HCT116 (cell line): ENCODE results near the gene FCMR. TPM values are rescaled to one million over a fixed set of nuclear protein-coding genes. Genes with fewer than 3 reads are reported as not detected.

ENCODE experiments used
- ATAC-seq: fragments of 200-7000 bp; cut with Tn5 transposase; 2 replicates; pipeline ENCODE4 v1.9.1; 2020; ENCODE audit warnings: mild to moderate bottlenecking, moderate library complexity
- BruUV-seq: library from RNA; stranded (reverse); fragments of 400-500 nt; replicated peaks from 2 replicates; lab custom pipeline; 2021; lab: Mats Ljungman, UMichigan
- CTCF ChIA-PET: fragments of 300-600 bp; sonication (Branson Sonifier 250); formaldehyde crosslinking; loops from one replicate; lab custom pipeline; 2021; ENCODE audit warnings: antibody characterized with exemption; lab: Charles Lee
- POLR2A ChIA-PET: fragments of 300-600, 350-600 bp; sonication (Branson Sonifier 250); formaldehyde crosslinking; loops from one replicate; lab custom pipeline; 2021; ENCODE audit warnings: antibody characterized with exemption; lab: Charles Lee
- RAD21 ChIA-PET, 2 experiments: fragments of 300-600 bp; sonication (Branson Sonifier 250); formaldehyde crosslinking; loops; one replicate each; lab custom pipeline; 2023; ENCODE audit warnings: low total read pairs in 2 of 2; ENCODE audit not compliant: uncharacterized antibody in 2 of 2, unreplicated experiment in 2 of 2, low non-redundant PET in 1 of 2; lab: Charles Lee
- DNase-seq: peaks from one replicate; pipeline ENCODE4 v3.0.0-alpha.2; 2010; ENCODE audit warnings: low read depth, low spot score
- H2AFZ ChIP-seq: fragments of 200-600 bp; shearing (Covaris generic), sonication (generic); 2 replicates; pipeline ENCODE4 v1.6.1; 2017; ENCODE audit warnings: low read depth, mixed run types, mixed read lengths, antibody characterized with exemption, low read length; ENCODE audit not compliant: poor library complexity, severe bottlenecking
- H3K27ac ChIP-seq: 2 replicates; pipeline ENCODE4 v1.5.1; 2012; ENCODE audit warnings: low read depth, low read length
- H3K27me3 ChIP-seq: fragments of 200-600 bp; sonication (generic); 2 replicates; pipeline ENCODE4 v1.6.1; 2016; ENCODE audit warnings: mixed run types, low read length, mixed read lengths; ENCODE audit not compliant: insufficient read depth
- H3K36me3 ChIP-seq, 2 experiments: fragments of 200-500 bp in 1 of 2; fragments of 200-600 bp in 1 of 2; sonication (Bioruptor generic) in 1 of 2; sonication (generic) in 1 of 2; 2 replicates each; pipeline versions ENCODE4 v1.5.1 to v1.6.1; 2014 to 2016; ENCODE audit warnings: low read length in 2 of 2, inconsistent platforms in 1 of 2, mixed read lengths in 1 of 2, mixed run types in 1 of 2; ENCODE audit not compliant: insufficient read depth in 2 of 2, control insufficient read depth in 1 of 2
- H3K4me1 ChIP-seq, 2 experiments: fragments of 200-600 bp in 1 of 2; sonication (generic) in 1 of 2; 2 replicates each; pipeline versions ENCODE4 v1.5.1 to v1.6.1; 2012 to 2017; ENCODE audit warnings: low read length in 2 of 2, inconsistent platforms in 1 of 2, mild to moderate bottlenecking in 1 of 2, mixed read lengths in 1 of 2, mixed run types in 1 of 2, moderate library complexity in 1 of 2; ENCODE audit not compliant: insufficient read depth in 2 of 2, control insufficient read depth in 1 of 2
- H3K4me2 ChIP-seq: fragments of 200-600 bp; sonication (generic); 2 replicates; pipeline ENCODE4 v1.6.1; 2017; ENCODE audit warnings: mixed run types, low read length, mixed read lengths
- H3K4me3 ChIP-seq, 2 experiments: fragments of 200-600 bp in 1 of 2; sonication (generic) in 1 of 2; replicated peaks in 1 of 2; 2 replicates each; pipeline ENCODE4 v1.5.1; 2011 to 2016; ENCODE audit warnings: low read length in 2 of 2, control low read depth in 1 of 2, low read depth in 1 of 2, mild to moderate bottlenecking in 1 of 2, mixed read lengths in 1 of 2, mixed run types in 1 of 2
- H3K79me2 ChIP-seq: fragments of 200-600 bp; sonication (generic); 2 replicates; pipeline ENCODE4 v1.6.1; 2017; ENCODE audit warnings: mild to moderate bottlenecking, mixed run types, low read length, moderate library complexity, mixed read lengths; ENCODE audit not compliant: insufficient read depth
- H3K9ac ChIP-seq: fragments of 200-600 bp; sonication (generic); 2 replicates; pipeline ENCODE4 v1.6.1; 2016; ENCODE audit warnings: low read length, mixed read lengths
- H3K9me2 ChIP-seq: fragments of 200-600 bp; sonication (generic), shearing (Covaris generic); 2 replicates; pipeline ENCODE4 v1.6.1; 2017; ENCODE audit warnings: mixed run types, mild to moderate bottlenecking, moderate library complexity; ENCODE audit not compliant: insufficient read depth
- H3K9me3 ChIP-seq, 2 experiments: fragments of 200-500 bp in 1 of 2; fragments of 200-600 bp in 1 of 2; sonication (Bioruptor generic) in 1 of 2; sonication (generic) in 1 of 2; 2 replicates each; pipeline ENCODE4 v1.6.1; 2014 to 2017; ENCODE audit warnings: low read length in 2 of 2, mixed read lengths in 2 of 2, inconsistent platforms in 1 of 2, low read depth in 1 of 2, mild to moderate bottlenecking in 1 of 2, mixed run types in 1 of 2, moderate library complexity in 1 of 2; ENCODE audit not compliant: control insufficient read depth in 1 of 2, insufficient read depth in 1 of 2
- H4K20me1 ChIP-seq: fragments of 200-600 bp; sonication (generic), shearing (Covaris generic); 2 replicates; pipeline ENCODE4 v1.6.1; 2017; ENCODE audit warnings: mixed run types, mild to moderate bottlenecking, moderate library complexity; ENCODE audit not compliant: insufficient read depth
- CEBPB ChIP-seq: IDR thresholded peaks from 2 replicates; pipeline ENCODE4 v1.6.1; 2012; ENCODE audit warnings: low read depth
- EGR1 ChIP-seq: IDR thresholded peaks from 2 replicates; pipeline ENCODE4 v1.6.1; 2012; ENCODE audit warnings: low read depth
- ELF1 ChIP-seq: IDR thresholded peaks from 2 replicates; pipeline ENCODE4 v1.6.1; 2012; ENCODE audit warnings: low read depth, borderline replicate concordance
- EZH2 ChIP-seq: fragments of 200-600 bp; sonication (generic); IDR thresholded peaks from 2 replicates; pipeline ENCODE4 v1.6.1; 2017; ENCODE audit warnings: antibody characterized with exemption, mixed run types
- FOSL1 ChIP-seq: IDR thresholded peaks from 2 replicates; pipeline ENCODE4 v1.6.1; 2012; ENCODE audit warnings: low read depth
- POLR2A ChIP-seq: IDR thresholded peaks from 2 replicates; pipeline ENCODE4 v1.7.0; 2011; ENCODE audit warnings: borderline replicate concordance; ENCODE audit not compliant: insufficient read depth, insufficient read length; ENCODE audit errors: extremely low read depth
- POLR2AphosphoS5 ChIP-seq: IDR thresholded peaks from 2 replicates; pipeline ENCODE4 v1.6.1; 2011; ENCODE audit warnings: mild to moderate bottlenecking, low read depth, low read length, moderate library complexity
- RAD21 ChIP-seq: IDR thresholded peaks from 2 replicates; pipeline ENCODE4 v1.6.1; 2012; ENCODE audit warnings: low read depth, mild to moderate bottlenecking
- SIN3A ChIP-seq: IDR thresholded peaks from 2 replicates; pipeline ENCODE4 v1.6.1; 2012; ENCODE audit warnings: low read depth
- SP1 ChIP-seq: IDR thresholded peaks from 2 replicates; pipeline ENCODE4 v1.6.1; 2012; ENCODE audit warnings: low read depth
- TCF7L2 ChIP-seq: IDR thresholded peaks from 2 replicates; pipeline ENCODE4 v1.7.0; 2011; ENCODE audit warnings: borderline replicate concordance, inconsistent platforms; ENCODE audit not compliant: insufficient read depth, insufficient read length; ENCODE audit errors: extremely low read depth
- ZFX ChIP-seq: fragments of 450-650 bp; IDR thresholded peaks from 2 replicates; pipeline ENCODE4 v1.6.1; 2017
- ZNF274 ChIP-seq: fragments of 200-500 bp; sonication (Bioruptor generic); IDR thresholded peaks from 2 replicates; pipeline ENCODE4 v1.6.1; 2014; ENCODE audit warnings: mild to moderate bottlenecking, low read depth, low read length, inconsistent platforms
- intact Hi-C: fragments of 100-400 bp; cut with micrococcal nuclease; formaldehyde crosslinking; loops from 2 replicates; pipeline ENCODE4 v1.10.0; 2022
- total RNA-seq: library from RNA; stranded (reverse); gene quantifications from one replicate; pipeline ENCODE4 v1.2.1, GENCODE V29; 2021; ENCODE audit not compliant: unreplicated experiment
- TF ChIP-seq, protein P1 (sequence below), 3 experiments: fragments of 200-600 bp in 1 of 3; sonication (generic) in 1 of 3; IDR thresholded peaks in 2 of 3; conservative IDR thresholded peaks in 1 of 3; 2 replicates each; pipeline ENCODE4 v1.5.1; 2012 to 2017; ENCODE audit warnings: low read depth in 2 of 3, low read length in 2 of 3, antibody characterized with exemption in 1 of 3, borderline replicate concordance in 1 of 3, control low read depth in 1 of 3, mild to moderate bottlenecking in 1 of 3, mixed read lengths in 1 of 3, mixed run types in 1 of 3, moderate library complexity in 1 of 3; ENCODE audit not compliant: insufficient read depth in 1 of 3

Gene FCMR
- total RNA-seq, 1 experiment from 2014 or later: 0.61 TPM

DNA sequence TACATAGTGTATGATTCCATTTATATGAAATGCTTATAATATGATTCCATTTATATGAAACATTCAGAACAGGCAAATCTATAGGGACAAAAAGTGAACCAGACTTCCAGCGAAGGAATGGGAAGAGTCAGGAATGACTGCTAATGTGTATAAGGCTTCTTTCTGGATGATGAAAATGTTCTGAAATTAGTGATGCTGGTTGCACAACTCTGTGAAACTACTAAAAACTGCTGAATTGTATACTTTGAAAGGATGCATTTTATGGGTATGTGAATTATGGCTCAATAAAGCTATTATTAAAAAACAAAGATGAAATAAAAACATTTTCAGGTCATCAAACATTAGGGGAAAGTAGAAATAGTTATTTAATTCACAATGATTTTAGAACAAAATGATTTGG is 38.6 kb downstream of the FCMR start:
- POLR2A ChIA-PET: no interaction called here
- Histone ChIP-seq H3K27ac (no peak overlapping the region), H2AFZ (no peak overlapping the region), H3K36me3 (no peaks in the 10 kb centered on the region), H3K4me3 (no peak overlapping the region), H3K27me3 (no peaks in the 10 kb centered on the region), H3K79me2 (no peaks in the 10 kb centered on the region), H3K9me2 (no peaks in the 10 kb centered on the region), H3K9ac (no peak overlapping the region), H3K4me2 (no peak overlapping the region), H3K4me1 (no peaks in the 10 kb centered on the region), H4K20me1 (no peaks in the 10 kb centered on the region), H3K9me3 (peaks cover 4% of the 10 kb centered on the region in 2 experiments; a peak in 2 of 4 replicates)
- CTCF ChIA-PET: interaction anchor here (0.7 to 1.9 kb wide), 3 partner anchors 12 to 29 kb away, joined by 3 to 6 read pairs (median 3); no protein-coding TSS in a partner anchor
- intact Hi-C loops: no loop called here
- no peak for DNase-seq
- RAD21 ChIA-PET: no interaction called here
- TF ChIP-seq POLR2AphosphoS5 (no peak), POLR2A (no peak), FOSL1 (no peak), EGR1 (no peak), ZNF274 (no peak), ZFX (no peak), RAD21 (no peak), ELF1 (no peak), CEBPB (no peak), SP1 (no peak), EZH2 (no peak), TCF7L2 (no peak)
- no peak for ATAC-seq
- no TSS peak for BruUV-seq

DNA sequence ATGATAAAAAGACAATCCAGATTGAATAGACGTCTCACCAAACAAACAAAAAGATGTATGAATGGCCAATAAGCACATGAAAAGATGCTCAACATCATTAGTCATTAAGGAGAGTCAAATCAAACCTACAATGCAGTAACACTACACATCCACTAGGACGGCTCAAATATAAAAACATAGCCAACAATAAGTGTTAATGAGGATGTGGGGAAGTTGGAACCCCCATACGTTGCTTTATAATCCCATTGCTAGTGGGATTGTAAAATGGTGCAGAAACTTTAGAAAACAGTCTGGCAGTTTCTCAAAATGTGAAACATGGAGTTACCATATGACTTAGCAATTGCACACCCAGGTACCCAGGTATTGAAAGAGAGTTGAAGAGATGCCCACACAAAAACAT is 39.2 kb downstream of the FCMR start:
- Histone ChIP-seq H3K27me3 (no peaks in the 10 kb centered on the region), H3K27ac (no peak overlapping the region), H3K4me1 (no peaks in the 10 kb centered on the region), H2AFZ (no peak overlapping the region), H4K20me1 (no peaks in the 10 kb centered on the region), H3K9me2 (no peaks in the 10 kb centered on the region), H3K9me3 (peaks cover 9 to 10% of the 10 kb centered on the region in 2 experiments; a peak in 2 of 4 replicates), H3K4me2 (no peak overlapping the region), H3K9ac (no peak overlapping the region), H3K79me2 (no peaks in the 10 kb centered on the region), H3K4me3 (no peak overlapping the region), H3K36me3 (no peaks in the 10 kb centered on the region)
- TF ChIP-seq, protein P1, sequence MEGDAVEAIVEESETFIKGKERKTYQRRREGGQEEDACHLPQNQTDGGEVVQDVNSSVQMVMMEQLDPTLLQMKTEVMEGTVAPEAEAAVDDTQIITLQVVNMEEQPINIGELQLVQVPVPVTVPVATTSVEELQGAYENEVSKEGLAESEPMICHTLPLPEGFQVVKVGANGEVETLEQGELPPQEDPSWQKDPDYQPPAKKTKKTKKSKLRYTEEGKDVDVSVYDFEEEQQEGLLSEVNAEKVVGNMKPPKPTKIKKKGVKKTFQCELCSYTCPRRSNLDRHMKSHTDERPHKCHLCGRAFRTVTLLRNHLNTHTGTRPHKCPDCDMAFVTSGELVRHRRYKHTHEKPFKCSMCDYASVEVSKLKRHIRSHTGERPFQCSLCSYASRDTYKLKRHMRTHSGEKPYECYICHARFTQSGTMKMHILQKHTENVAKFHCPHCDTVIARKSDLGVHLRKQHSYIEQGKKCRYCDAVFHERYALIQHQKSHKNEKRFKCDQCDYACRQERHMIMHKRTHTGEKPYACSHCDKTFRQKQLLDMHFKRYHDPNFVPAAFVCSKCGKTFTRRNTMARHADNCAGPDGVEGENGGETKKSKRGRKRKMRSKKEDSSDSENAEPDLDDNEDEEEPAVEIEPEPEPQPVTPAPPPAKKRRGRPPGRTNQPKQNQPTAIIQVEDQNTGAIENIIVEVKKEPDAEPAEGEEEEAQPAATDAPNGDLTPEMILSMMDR (IDR thresholded peaks at IDR 0.05 in 2 of 3, conservative IDR thresholded peaks at IDR 0.05 in 1 of 3; ENCODE audit: borderline replicate concordance in 1 of 3, insufficient read depth in 1 of 3, low read depth in 2 of 3, low read length in 2 of 3): peak in 2 of 3 experiments; percentile 28 to 44; a peak in 1 of 6 replicates
- TF ChIP-seq SIN3A: no peak
- DNase-seq (no peak), ATAC-seq (no peak)
- intact Hi-C loops: no loop called here
- ChIA-PET CTCF (no interaction called here), RAD21 (no interaction called here), POLR2A (no interaction called here)
- BruUV-seq: no TSS peak
